Measurements from ENCODE around the gene ATP6V0A1.
"Not testable (repeated sequence)": the region's sequence is repeated elsewhere in the genome, so short reads cannot be mapped to it uniquely, and the experiment has no call there.

The ATP6V0A1 gene

GRCh38 chr17:42477173-42477572 lies 18.5 kb downstream of the ATP6V0A1 start:
- no peak for DNase-seq

- DNase-seq, result not testable (repeated sequence)
Measured at GRCh38 chr17:42477824-42478223, 19.1 kb downstream of the ATP6V0A1 start.

GRCh38 chr17:42484304-42484703 lies 25.6 kb downstream of the ATP6V0A1 start:
- no peak for DNase-seq

GRCh38 chr17:42485680-42486079 lies 27.0 kb downstream of the ATP6V0A1 start:
- no peak for DNase-seq

GRCh38 chr17:42488032-42488431 lies 29.4 kb downstream of the ATP6V0A1 start:
- DNase-seq, result no peak

- DNase-seq, result no peak
Measured at GRCh38 chr17:42493319-42493718, 34.6 kb downstream of the ATP6V0A1 start.

- DNase-seq, result no peak
Measured at GRCh38 chr17:42494673-42495072, 36.0 kb downstream of the ATP6V0A1 start.

- no peak for DNase-seq
Measured at GRCh38 chr17:42498828-42499227, 40.1 kb downstream of the ATP6V0A1 start.

GRCh38 chr17:42502091-42502490 lies 43.4 kb downstream of the ATP6V0A1 start:
- DNase-seq, result no peak

- no peak for DNase-seq
Measured at GRCh38 chr17:42502926-42503325, 44.2 kb downstream of the ATP6V0A1 start.

- DNase-seq, result no peak
Measured at GRCh38 chr17:42507671-42508070, 49.0 kb downstream of the ATP6V0A1 start.

GRCh38 chr17:42508426-42509165 lies 49.9 kb downstream of the ATP6V0A1 start:
- DNase-seq, result no peak

GRCh38 chr17:42509409-42509808 lies 50.7 kb downstream of the ATP6V0A1 start:
- no peak for DNase-seq

- DNase-seq, result no peak
Measured at GRCh38 chr17:42509841-42510240, 51.2 kb downstream of the ATP6V0A1 start.

- DNase-seq, result no peak
Measured at GRCh38 chr17:42512246-42512645, 53.6 kb downstream of the ATP6V0A1 start.

- peak; percentile 39 to 62 (median 53) for DNase-seq
Measured at GRCh38 chr17:42512733-42513251, 54.1 kb downstream of the ATP6V0A1 start.

- no peak for DNase-seq
Measured at GRCh38 chr17:42513686-42514085, 55.0 kb downstream of the ATP6V0A1 start.

GRCh38 chr17:42514279-42514678 lies 55.6 kb downstream of the ATP6V0A1 start:
- no peak for DNase-seq

GRCh38 chr17:42514867-42515266 lies 56.2 kb downstream of the ATP6V0A1 start:
- DNase-seq, result no peak

GRCh38 chr17:42517516-42517915 lies 58.8 kb downstream of the ATP6V0A1 start:
- peak; percentile 93 to 95 (median 94) for DNase-seq

GRCh38 chr17:42518046-42518754 lies 59.5 kb downstream of the ATP6V0A1 start:
- peak; percentile 94 to 98 (median 96) for DNase-seq

- DNase-seq, result no peak
Measured at GRCh38 chr17:42518755-42519545, 60.3 kb downstream of the ATP6V0A1 start.

Measured in suppressor macrophage treated with lipopolysaccharide for 1 hour (primary cell).